HG03575 (cell line): ENCODE results near the gene TRIM54.
"Not testable (repeated sequence)": the region's sequence is repeated elsewhere in the genome, so short reads cannot be mapped to it uniquely, and the experiment has no call there.

ENCODE experiments used
- ATAC-seq: cut with Tn5 transposase; IDR thresholded peaks from one replicate; pipeline ENCODE4 v1.9.1; 2021; ENCODE audit not compliant: unreplicated experiment, insufficient number of reproducible peaks, low FRiP score; ENCODE audit errors: extremely low read depth

Gene TRIM54

DNA sequence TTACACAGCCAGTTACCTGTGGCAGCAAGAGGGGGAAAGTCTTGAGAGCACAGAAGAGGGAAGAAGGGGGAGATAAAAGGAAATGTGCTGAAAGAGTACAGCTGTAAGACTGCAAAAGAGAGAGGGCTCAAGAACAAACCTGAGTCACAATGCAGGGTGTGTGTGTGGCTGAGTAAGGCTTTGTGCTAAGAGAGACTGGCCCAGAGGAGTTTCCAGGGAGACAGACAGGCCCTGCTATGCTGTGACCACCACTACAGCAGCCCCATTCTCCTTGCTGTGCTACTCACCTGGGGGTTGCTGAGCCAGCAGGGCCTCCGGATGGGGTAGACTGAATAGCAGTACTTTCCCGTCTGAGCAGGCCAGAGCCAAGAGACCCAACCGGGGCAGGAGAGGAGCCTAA, 53.1 kb downstream of the TRIM54 start:
- ATAC-seq, result no peak

DNA sequence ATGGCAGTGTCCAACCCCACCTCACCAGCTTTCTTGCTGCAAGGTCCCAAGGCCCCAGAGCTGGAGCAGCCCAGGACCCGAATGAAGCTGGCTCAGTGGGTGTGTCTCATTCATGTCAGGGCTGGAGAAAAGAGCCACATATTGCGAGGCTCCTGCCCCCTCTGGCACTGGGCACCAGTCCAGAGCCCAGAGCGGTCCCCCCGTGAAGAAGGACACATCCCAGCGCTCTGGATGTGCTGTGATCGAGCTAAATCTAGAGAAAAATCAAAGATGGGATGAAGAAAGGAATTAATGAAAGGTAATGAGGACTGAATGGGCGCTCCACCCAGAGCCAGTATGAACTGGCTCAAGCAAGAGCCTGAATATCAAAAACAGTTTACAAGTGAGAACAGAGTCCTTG, 53.9 kb downstream of the TRIM54 start:
- ATAC-seq, result no peak

DNA sequence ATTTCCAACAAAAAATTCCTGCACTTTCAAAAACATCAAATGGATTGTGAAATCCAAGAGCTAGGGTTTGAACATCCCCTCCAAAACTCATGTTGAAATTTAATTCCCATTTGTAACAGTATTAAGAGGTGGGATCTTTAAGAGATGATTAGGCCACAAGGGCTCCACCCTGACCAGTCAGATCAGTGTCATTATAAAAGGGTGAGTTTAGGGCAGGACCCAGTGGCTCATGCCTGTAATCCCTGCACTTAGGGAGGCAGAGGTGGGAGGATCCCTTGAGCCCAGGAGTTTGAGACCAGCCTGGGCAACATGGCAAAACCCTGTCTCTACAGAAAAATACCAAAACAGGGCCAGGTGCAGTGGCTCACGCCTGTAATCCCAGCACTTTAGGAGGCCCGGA, 65.4 kb downstream of the TRIM54 start:
- ATAC-seq, result no peak

DNA sequence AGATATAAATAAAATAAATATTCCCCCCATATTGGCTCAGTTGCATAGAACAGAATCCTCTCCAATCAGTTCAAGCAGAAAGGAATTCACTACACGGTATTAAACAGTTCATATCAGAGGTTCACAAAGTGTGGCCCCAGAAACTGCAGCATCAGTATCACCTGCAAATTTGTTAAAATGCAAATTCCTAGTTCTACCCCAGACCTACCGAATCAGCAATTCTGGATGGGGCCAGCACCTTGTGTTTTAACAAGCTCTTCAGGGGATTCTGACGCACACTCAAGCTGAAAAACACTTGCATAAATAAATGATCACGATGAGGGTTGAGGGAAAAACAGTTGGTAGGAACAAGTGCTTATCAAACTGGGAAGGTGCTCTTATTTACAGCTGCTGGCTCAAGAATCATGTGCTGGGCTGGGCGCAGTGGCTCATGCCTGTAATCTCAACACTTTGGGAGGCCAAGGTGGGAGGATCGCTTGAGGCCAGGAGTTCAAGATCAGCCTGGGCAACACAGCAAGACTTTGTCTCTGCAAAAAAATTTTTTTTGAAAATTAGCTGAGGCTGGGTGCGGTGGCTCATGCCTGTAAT, 68.0 kb downstream of the TRIM54 start:
- no peak for ATAC-seq

DNA sequence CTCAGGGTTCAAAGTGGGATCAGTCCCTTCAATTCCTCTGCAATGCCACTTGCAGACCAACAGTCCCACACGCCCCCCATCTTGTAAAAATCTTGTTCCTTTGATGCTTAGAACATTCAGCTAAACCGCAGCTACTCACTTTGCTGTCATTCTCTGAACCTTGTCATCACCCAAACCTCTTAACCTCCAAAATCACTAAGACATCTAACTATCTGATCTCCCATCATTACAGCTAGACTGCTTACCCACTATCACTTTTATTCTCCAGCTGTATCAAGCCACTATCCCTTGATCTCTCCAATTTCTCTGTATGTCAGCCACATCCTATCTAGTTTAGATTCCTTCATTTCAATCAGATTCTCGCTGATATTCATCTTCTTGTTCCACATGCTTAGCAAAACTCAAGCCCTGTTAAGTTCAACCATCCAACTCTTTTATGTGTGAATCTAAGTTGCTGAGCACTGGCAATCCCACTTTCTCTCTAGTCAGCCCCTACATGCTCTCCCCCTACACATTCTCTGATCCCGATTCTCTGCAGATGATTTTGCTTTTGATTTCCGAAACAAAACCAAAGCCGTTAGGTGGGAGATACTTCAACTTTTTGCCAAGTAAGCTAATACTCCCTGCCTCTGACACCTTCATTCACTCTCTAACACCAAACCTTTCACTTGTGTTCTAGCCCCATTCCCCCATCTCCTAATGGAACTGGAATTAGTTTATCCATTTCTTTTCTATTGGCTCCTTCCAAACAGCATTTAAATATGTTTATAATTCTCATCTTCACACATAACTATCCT, 69.8 kb downstream of the TRIM54 start:
- ATAC-seq, result no peak

DNA sequence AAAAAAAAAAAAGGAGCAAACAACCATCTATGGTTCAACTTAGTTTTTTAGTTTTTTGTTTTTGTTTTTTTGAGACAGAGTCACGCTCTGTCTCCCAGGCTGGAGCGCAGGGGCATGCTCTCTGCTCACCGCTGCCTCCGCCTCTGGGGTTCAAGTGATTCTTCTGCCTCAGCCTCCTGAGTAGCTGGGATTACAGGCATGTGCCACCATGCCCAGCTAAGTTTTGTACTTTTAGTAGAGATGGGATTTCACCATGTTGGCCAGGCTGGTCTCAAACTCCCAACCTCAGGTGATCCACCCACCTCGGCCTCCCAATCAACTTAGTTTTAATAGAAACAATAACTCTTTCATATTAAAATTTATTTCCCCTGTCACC, 71.1 kb downstream of the TRIM54 start:
- not testable (repeated sequence) for ATAC-seq

DNA sequence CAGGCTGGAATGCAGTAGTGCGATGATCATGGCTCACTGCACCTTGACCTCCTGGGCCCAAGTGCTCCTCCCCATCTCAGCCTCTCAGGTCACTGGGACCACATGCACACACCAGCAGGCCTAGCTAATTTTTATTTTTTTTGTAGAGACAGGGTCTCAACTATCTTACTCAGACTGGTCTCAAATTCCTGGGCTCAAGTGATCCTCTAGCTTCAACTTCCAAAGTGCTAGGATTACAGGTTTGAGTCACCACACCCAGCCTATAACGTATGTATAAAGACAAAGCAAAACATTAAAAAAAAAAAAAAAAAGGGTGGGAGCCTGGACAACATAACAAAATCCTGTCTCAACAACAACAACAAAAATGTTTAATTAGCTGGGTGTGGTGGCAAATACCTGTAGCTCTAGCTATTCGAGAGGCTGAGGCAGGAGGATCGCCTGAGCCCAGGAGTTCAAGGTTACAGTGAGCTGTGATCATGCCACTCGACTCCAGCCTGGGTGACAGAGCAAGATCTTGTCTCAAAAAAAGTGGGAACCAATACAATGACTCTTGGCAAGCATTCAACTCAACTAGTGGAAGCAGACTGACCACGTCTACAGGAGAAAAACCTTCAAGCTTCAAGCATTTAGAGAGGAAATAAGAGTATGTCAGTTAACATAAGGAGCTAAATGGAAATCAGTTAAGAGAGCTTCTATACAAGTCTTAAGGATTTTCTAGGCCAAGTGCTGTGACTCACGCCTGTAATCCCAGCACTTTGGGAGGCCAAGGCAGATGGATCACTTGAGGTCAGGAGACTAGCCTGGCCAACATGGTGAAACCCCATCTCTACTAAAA, 71.8 kb downstream of the TRIM54 start:
- ATAC-seq, result no peak

DNA sequence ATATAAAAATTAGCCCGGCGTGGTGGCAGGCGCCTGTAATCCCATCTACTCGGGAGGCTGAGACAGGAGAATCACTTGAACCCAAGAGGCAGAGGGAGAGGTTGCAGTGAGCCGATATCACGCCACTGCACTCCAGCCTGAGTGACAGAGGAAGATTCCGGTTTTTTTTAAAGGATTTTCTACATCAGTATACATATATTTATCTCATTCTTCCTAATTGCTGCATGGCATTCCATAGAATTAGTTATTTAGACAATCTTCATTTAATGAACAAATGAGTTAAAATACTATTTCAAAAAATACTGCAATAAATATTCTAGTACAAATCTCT, 72.3 kb downstream of the TRIM54 start:
- no peak for ATAC-seq

DNA sequence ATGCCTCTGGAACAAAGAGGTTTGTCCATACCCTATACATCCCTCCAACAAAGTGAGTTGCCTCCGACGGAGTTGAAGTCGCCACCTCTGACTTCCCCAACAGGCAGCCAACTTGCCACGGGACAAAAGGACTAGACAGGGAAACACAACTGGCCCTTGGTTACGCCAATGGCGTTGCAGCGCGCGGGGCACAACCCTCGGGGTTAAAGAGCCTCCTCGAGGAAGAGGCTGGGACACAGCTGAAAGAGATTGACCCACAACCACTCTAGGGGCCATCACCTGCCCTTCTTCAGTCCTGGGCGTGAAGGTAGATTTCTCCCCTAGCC, 73.8 kb downstream of the TRIM54 start:
- ATAC-seq, result peak; percentile 8

DNA sequence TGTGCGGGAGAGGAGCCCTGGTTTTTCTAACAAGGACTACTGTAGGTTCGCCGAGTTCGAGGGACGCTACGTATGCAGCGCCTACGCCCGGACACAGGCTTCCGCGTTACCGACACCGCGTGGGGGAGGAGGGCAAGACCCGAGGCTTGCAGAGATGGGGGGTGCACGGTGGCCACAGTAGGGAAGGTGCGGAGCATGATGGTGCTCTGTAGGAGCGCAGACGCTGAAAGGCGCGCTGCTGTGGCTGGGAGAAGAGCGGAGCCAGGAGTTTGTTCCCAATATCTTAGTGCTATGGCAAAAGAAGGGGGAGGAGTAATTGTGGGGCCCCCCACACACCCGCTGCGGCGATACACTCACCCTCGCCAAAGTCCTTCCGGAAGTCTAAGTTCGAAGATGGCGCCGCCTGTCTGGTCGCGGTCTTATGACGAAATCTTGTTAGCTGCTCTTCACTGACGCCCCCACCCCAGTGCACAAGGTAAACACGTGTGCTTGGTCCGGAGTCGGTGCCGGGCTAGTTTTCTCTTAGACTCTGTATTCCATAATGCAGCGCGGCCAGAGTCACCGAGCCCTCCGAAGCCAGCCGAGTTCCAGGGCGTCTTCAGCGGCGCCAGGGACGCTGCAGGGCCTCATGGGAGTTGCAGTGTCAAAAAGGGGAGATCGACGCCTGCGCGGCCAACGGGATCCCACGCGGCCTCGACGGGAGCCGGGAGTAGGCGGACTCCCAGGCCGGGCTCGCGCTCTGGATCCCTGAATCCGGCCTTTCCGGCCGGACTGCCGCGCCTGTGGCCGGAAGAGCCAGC, 74.4 kb downstream of the TRIM54 start, which contains the start of gene GTF3C2:
GTF3C2 (minus strand) TSS at position 383 of the 800 bp plus-strand sequence. CDS start 13,210 bp downstream, outside the sequence.
- peak; percentile 50 for ATAC-seq
